Right ventricle myocardium superior (tissue), 1 donor: ENCODE data around the gene ALDH1L2. TPM values are rescaled to one million over a fixed set of nuclear protein-coding genes. Genes with fewer than 3 reads are reported as not detected.
A peak's percentile ranks its signal among the peaks of the same experiment; 100 is the strongest.
"Not testable (repeated sequence)": the region's sequence is repeated elsewhere in the genome, so short reads cannot be mapped to it uniquely, and the experiment has no call there.

ENCODE experiments used
- ATAC-seq: fragments of 200-7000 bp; cut with Tn5 transposase; one replicate; pipeline ENCODE4 v1.9.1; 2020; ENCODE audit warnings: mild to moderate bottlenecking; ENCODE audit not compliant: poor library complexity
- DNase-seq: peaks from one replicate; pipeline ENCODE4 v3.0.0-alpha.2; 2020
- intact Hi-C: fragments of 100-400 bp; cut with DNase I; formaldehyde crosslinking; loops from one replicate; pipeline ENCODE4 v1.11.2; 2022
- total RNA-seq: library from RNA; stranded (reverse); fragmentation: NEBNext Ultra II Directional; extraction: Animal tissue kit (Norgen Biotek cat#: 25700); gene quantifications from one replicate; pipeline ENCODE4 v1.2.1, GENCODE V29; 2021
- donor health status: DM: no; HTN: yes; CAD: no; lungs with severe emphysema.

ALDH1L2 gene
- total RNA-seq, 1 donor from 2014 or later: 1.3 TPM

- ATAC-seq (peak; percentile 34), DNase-seq (no peak)
- intact Hi-C loops: no loop called here
Observed at GRCh38 chr12:104998423-104999346, 85.6 kb downstream of the ALDH1L2 start.

DNA sequence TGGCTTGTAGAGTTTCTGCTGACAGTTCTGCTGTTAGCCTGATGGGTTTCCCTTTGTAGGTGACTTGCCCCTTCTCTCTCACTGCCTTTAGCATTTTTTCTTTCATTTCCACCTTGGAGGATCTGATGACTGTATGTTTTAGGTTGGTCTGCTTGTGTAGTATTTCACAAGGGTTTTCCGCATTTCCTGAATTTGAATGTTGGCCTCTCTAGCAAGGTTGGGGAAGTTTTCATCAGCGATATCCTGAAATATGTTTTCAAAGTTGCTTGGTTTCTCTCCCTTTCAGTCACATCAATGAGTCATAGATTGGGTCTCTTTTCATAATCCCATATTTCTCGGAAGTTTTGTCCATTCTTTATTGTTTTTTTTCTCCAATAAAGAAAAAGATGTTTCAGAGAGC, 86.7 kb downstream of the ALDH1L2 start:
- no peak for DNase-seq
- intact Hi-C loops: no loop called here
- no peak for ATAC-seq

DNA sequence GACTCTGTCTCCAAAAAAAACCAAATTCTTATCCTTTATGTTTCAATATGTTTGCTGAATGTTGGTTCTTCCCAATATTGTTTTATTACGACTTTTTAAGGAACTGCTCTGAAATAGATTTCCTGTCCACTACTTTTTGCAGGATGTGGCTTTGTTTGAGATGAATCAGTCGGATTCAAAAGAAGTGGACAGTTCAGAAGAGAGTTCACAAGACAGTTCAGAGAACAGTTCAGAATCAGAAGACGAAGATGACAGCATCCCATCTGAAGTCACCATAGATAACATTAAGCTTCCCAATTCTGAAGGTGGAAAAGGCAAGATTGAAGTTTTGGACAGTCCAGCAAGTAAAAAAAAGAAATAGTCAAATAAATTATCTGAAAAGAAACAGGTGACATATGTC, 89.9 kb downstream of the ALDH1L2 start:
- intact Hi-C loops: no loop called here
- no peak for ATAC-seq
- DNase-seq: no peak

DNA sequence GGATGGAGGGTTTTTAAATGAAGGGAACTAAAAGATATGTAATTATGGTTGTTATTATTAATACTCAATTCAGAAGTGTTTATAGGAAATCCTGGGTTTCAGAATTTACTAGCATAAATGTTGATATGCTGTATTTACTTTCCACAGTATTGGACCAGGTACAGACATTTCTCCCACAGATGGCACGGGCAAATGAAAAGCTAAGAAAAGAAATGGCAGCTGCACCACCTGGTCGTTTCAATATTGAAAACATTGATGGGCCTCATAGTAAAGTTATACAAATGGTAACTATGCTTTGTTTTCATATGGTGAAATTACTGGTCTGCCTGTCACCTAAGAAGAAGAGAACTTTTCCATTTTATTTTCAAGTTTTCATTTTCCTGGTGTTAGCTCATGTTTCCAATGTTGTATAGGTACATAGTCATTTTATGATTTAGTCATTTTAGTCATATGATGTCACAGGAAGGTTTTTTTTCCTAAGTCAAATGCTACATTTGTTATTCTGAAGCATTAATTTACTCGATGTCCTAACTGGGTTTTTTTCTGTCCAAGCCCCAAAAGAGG, 92.6 kb downstream of the ALDH1L2 start:
- no peak for DNase-seq
- ATAC-seq: no peak
- intact Hi-C loops: no loop called here

DNA sequence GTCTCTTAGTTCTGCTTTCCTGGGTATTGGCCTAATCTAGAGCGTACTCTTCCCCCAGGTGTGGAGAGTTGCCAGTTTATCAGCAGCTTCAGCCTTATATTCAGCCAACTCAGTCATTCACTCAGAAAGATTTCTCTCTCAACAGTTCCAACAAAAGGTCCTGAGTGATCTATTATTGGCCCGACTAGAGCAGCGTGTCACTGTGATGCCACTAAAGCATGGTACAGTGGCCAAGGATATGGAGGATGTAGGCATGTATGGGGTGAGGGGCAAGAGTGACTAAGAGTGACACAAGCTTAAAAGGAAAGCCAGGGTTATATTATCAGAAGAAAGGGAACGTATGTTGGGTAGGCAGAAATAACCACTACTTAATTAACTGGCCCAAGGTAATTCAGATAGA, 93.3 kb downstream of the ALDH1L2 start:
- ATAC-seq (peak; percentile 59), DNase-seq (no peak)
- intact Hi-C loops: no loop called here

GRCh38 chr12:104986022-104986941, 98.0 kb downstream of the ALDH1L2 start, which contains the start of gene NOPCHAP1:
Gene NOPCHAP1, plus strand, starts transcription at chr12:104986316. Its CDS starts 37 bp downstream, at chr12:104986353.
- DNase-seq: peak; percentile 95
- ATAC-seq: peak; percentile 100
- intact Hi-C loops: no loop called here

- DNase-seq (no peak), ATAC-seq (no peak)
- intact Hi-C loops: no loop called here
Observed at GRCh38 chr12:104985206-104985605, 99.1 kb downstream of the ALDH1L2 start.

DNA sequence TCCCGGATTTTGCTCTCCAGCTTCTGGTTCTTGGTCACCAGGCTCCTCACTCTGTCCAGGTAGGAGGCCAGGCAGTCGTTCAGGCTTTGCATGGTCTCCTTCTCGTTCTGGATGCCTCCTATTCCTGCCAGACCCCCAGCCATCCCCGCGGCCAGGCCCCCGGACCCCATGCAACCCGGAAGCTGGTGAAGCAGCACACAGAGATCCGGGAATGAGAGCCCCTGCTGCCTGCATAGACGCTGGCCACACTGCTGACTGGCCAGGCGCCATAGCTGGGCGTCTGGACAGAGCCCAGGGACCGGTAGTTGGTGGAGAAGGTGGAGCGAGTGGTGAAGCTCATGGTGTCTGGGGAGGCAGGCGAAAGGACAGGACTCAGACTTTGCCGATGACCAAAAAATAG, 106.6 kb downstream of the ALDH1L2 start:
- DNase-seq, ATAC-seq, intact Hi-C loops: not testable (repeated sequence)

- intact Hi-C loops: no loop called here
- DNase-seq: no peak
- no peak for ATAC-seq
Observed at GRCh38 chr12:104976703-104977102, 107.6 kb downstream of the ALDH1L2 start.

DNA sequence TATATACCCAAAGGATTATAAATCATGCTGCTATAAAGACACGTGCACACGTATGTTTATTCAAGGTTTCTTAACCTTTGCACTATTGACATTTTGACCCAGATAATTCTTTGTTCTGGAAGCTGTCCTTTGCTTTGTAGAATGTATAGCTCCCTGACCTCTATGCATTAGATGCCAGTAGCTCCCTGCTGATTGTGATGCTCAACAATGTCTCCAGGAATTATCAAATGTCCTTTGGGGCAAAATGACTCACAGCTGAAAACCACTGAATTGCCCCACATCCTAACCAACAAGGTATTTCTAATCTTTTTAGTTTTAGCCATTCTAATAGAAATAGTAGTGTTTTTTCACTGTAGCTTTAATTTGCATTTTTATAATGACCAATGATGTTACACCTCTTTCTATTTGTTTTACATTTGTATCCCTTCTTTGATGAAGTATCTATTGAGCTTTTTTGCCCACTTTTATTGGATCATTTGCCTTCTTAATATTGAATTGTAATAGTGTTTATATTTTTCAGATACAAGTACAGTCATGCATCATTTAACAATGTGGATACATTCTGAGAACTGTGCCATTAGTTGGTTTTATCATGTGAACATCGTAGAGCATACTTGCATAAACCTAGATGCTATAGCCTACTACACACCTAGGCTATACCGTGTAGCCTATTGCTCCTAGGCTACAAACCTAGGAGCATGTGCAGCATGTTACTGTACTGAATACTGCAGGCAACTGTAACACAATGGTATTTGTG, 108.5 kb downstream of the ALDH1L2 start:
- no peak for DNase-seq
- intact Hi-C loops: no loop called here
- ATAC-seq: no peak

GRCh38 chr12:104974626-104975290, 109.5 kb downstream of the ALDH1L2 start:
- no peak for DNase-seq
- peak; percentile 53 for ATAC-seq
- intact Hi-C loops: no loop called here

GRCh38 chr12:104973250-104973649, 111.0 kb downstream of the ALDH1L2 start:
- DNase-seq (no peak), ATAC-seq (no peak)
- intact Hi-C loops: no loop called here

DNA sequence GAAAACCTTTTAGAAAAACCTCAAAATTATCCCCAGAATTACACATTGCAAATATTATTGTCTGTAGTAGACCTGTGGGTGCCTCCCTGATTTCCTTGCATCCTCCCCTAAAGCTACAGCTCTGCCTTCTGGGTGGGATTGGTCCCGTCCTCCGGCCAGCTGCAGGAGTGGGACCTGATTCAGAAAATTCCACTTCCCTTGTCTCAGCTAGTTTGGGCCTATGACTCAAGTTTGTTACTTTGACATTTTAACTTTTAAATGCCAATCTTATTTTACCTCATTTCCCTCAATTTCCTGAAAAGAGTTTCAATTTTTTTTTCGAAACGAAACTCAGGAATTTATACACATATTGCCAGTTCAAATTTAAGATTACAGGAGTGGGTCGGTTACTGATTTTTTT, 113.0 kb downstream of the ALDH1L2 start:
- DNase-seq (no peak), ATAC-seq (no peak)
- intact Hi-C loops: no loop called here

Other genes starting within 250 kb of the ALDH1L2 start
- gene SLC41A2, start 126.2 kb downstream of the ALDH1L2 start, total RNA-seq: 3.0 TPM
- gene NOPCHAP1, start 98.1 kb downstream of the ALDH1L2 start, total RNA-seq: 9.2 TPM
- 23.7 TPM for gene WASHC4, start 23.3 kb upstream of the ALDH1L2 start, total RNA-seq
- gene APPL2, start 151.7 kb upstream of the ALDH1L2 start, total RNA-seq: 21.6 TPM
- gene C12orf75, start 246.2 kb upstream of the ALDH1L2 start, total RNA-seq: 0.97 TPM